Lung (tissue), 12 donors: ENCODE measurements around the gene PCSK5. TPM values are rescaled to one million over a fixed set of nuclear protein-coding genes. Genes with fewer than 3 reads are reported as not detected.
"Not testable (repeated sequence)": the region's sequence is repeated elsewhere in the genome, so short reads cannot be mapped to it uniquely, and the experiment has no call there.

ENCODE experiments used
- ATAC-seq: fragments of 200-7000 bp; cut with Tn5 transposase; one replicate; pipeline ENCODE4 v1.9.1; 2020; ENCODE audit warnings: moderate number of reproducible peaks; ENCODE audit not compliant: insufficient read depth, low FRiP score
- DNase-seq, 3 donors: peaks; one replicate each; pipeline ENCODE4 v3.0.0-alpha.2; 2013 to 2017
- H3K27ac ChIP-seq, 2 donors: one replicate each; pipeline ENCODE4 v1.5.1; 2013; ENCODE audit warnings: mild to moderate bottlenecking in 2 of 2, moderate library complexity in 2 of 2, control low read depth in 1 of 2, inconsistent platforms in 1 of 2, low read depth in 1 of 2, low read length in 1 of 2
- H3K27me3 ChIP-seq, 3 donors: one replicate each; pipeline ENCODE4 v1.5.1; 2013; ENCODE audit warnings: low read length in 2 of 3; ENCODE audit not compliant: control insufficient read depth in 3 of 3, insufficient read depth in 3 of 3
- H3K36me3 ChIP-seq, 4 donors: one replicate each; pipeline ENCODE4 v1.5.1; 2013; ENCODE audit warnings: low read length in 4 of 4, mild to moderate bottlenecking in 1 of 4, moderate library complexity in 1 of 4; ENCODE audit not compliant: control insufficient read depth in 4 of 4, insufficient read depth in 4 of 4
- H3K4me1 ChIP-seq, 5 donors: one replicate each; pipeline ENCODE4 v1.5.1; 2013; ENCODE audit warnings: low read length in 5 of 5, mild to moderate bottlenecking in 2 of 5, moderate library complexity in 1 of 5; ENCODE audit not compliant: control insufficient read depth in 5 of 5, insufficient read depth in 5 of 5
- H3K4me3 ChIP-seq: one replicate; pipeline ENCODE4 v1.5.1; 2013; ENCODE audit warnings: mild to moderate bottlenecking, control low read depth, moderate library complexity
- H3K9ac ChIP-seq, 2 donors: one replicate each; pipeline ENCODE4 v1.5.1; 2013; ENCODE audit warnings: low read length in 2 of 2, control low read depth in 1 of 2; ENCODE audit not compliant: insufficient read depth in 1 of 2
- H3K9me3 ChIP-seq, 4 donors: one replicate each; pipeline ENCODE4 v1.5.1; 2013; ENCODE audit warnings: low read length in 3 of 4, mild to moderate bottlenecking in 1 of 4, moderate library complexity in 1 of 4; ENCODE audit not compliant: control insufficient read depth in 4 of 4, insufficient read depth in 3 of 4
- WGBS, 2 donors: extraction: QIAGEN DNeasy Blood & Tissue Kit; methylation state at CpG; one replicate each; pipeline ENCODE4 v1.1.7; 2013; 5-methylcytosine and 5-hydroxymethylcytosine counted together
- polyA plus RNA-seq, 2 donors: library from polyadenylated mRNA; stranded (reverse); fragments of 200-250 nt; gene quantifications; one replicate each; pipeline ENCODE4 v1.2.1, GENCODE V29; 2013
- total RNA-seq, 2 donors: library from RNA; depleted of rRNA in 1 of 2; stranded (reverse); fragments of >200 nt in 1 of 2; gene quantifications; one replicate each; pipeline ENCODE4 v1.2.1, GENCODE V29; 2014 to 2021
- TF ChIP-seq, protein P1 (sequence below): IDR thresholded peaks from 2 replicates; pipeline ENCODE4 v1.5.1; 2012; ENCODE audit warnings: mild to moderate bottlenecking; ENCODE audit errors: control extremely low read depth, extremely low read depth
- donor health status: control.
- donor health status: control.
- donor health status: Bipolar disorder and iron deficiency.
- donor health status: healthy.
- donor health status: DM: yes; HTN: yes; CAD: no.

The PCSK5 gene
- total and polyA plus RNA-seq, 4 donors: 1.9 to 28.2 (median 13.6) TPM

DNA sequence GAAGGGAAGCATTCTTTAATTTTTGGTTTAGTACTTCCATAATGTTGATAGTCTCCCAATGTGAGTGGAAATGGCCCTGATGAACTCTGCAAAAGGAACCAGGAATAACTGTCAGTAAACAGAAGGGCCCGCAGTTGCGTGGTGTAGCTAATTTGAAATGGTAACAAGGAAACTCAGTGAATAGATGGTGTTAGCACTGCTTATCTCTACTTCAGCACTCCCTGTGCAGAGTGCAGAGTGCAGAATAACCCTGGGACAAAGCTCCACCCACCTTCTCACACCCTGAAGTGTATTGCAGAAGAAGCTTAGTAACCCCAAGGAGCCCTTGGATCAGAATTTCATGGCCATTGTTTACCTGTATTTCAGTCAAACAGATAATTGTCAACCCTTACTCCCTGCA, 158.9 kb downstream of the PCSK5 start:
- peak; percentile 66 for ATAC-seq
- WGBS, 2 donors: 54 to 82% methylated on average over 2 of the region's 2 CpGs

DNA sequence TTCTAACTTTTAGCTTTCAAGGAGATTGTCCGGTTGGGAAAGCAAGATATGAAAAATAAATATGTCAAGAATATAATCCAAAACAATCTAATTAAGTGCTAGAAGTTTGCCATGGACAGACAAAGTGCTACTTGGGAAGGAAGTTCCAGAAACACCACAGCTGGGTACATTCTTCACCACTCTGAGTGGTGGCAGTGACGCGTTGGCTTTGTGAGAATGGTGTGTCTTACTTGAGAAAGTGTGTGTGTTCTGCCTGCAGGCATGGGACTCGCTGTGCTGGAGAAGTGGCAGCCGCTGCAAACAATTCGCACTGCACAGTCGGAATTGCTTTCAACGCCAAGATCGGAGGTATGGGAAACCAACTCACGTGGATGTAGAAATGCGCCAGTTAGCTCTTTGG, 177.2 kb downstream of the PCSK5 start:
- peaks cover 0 to 11% (median 0%) of the 10 kb centered on the region in 5 donors for H3K4me1 ChIP-seq
- H3K4me3 ChIP-seq: no peak overlapping the region
- DNase-seq (peak; percentile 78 to 90 (median 89)), ATAC-seq (no peak)
- TF ChIP-seq, protein P1, sequence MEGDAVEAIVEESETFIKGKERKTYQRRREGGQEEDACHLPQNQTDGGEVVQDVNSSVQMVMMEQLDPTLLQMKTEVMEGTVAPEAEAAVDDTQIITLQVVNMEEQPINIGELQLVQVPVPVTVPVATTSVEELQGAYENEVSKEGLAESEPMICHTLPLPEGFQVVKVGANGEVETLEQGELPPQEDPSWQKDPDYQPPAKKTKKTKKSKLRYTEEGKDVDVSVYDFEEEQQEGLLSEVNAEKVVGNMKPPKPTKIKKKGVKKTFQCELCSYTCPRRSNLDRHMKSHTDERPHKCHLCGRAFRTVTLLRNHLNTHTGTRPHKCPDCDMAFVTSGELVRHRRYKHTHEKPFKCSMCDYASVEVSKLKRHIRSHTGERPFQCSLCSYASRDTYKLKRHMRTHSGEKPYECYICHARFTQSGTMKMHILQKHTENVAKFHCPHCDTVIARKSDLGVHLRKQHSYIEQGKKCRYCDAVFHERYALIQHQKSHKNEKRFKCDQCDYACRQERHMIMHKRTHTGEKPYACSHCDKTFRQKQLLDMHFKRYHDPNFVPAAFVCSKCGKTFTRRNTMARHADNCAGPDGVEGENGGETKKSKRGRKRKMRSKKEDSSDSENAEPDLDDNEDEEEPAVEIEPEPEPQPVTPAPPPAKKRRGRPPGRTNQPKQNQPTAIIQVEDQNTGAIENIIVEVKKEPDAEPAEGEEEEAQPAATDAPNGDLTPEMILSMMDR: no peak
- H3K27ac ChIP-seq: no peak overlapping the region
- H3K9ac ChIP-seq: peak overlapping the region in 1 of 2 donors; percentile 38
- 87% methylated on average over 11 of the region's 11 CpGs for WGBS, 2 donors
- H3K27me3 ChIP-seq: no peaks in the 10 kb centered on the region
- H3K9me3 ChIP-seq: no peaks in the 10 kb centered on the region
- no peaks in the 10 kb centered on the region for H3K36me3 ChIP-seq

More for the DNA sequence above, 158.9 kb downstream of the PCSK5 start:
- no peak overlapping the region for H3K4me3 ChIP-seq
- H3K27ac ChIP-seq: no peak overlapping the region
- H3K4me1 ChIP-seq: no peaks in the 10 kb centered on the region
- H3K9ac ChIP-seq: no peak overlapping the region
- H3K36me3 ChIP-seq: no peaks in the 10 kb centered on the region
- H3K9me3 ChIP-seq: no peaks in the 10 kb centered on the region
- TF ChIP-seq, protein P1: no peak
- no peaks in the 10 kb centered on the region for H3K27me3 ChIP-seq
- DNase-seq: peak in 1 of 3 donors; percentile 14

DNA sequence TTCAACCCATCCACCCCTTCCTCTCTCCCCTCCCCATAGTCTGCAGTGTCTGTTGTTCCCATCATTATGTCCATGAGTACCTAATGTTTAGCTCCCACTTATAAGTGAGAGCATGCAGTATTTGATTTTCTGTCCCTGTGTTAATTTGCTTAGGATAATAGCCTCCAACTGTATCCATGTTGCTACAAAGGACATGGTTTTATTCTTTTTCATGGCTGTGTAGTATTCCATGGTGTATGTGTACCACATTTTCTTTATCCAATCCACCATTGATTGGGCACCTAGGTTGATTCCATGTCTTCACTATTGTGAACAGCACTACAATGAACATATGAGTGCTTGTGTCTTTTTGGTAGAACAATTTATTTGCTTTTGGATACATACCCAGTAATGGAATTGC, 187.1 kb downstream of the PCSK5 start:
- no peak for DNase-seq
- Histone ChIP-seq H3K4me1 (peaks cover 0 to 6% (median 0%) of the 10 kb centered on the region in 5 donors), H3K27ac (no peak overlapping the region), H3K4me3 (no peak overlapping the region), H3K36me3 (peaks cover 0 to 5% (median 0%) of the 10 kb centered on the region in 4 donors), H3K27me3 (no peaks in the 10 kb centered on the region), H3K9ac (no peak overlapping the region), H3K9me3 (peaks cover 0 to 11% (median 0%) of the 10 kb centered on the region in 4 donors)
- no peak for ATAC-seq
- TF ChIP-seq, protein P1: no peak

DNA sequence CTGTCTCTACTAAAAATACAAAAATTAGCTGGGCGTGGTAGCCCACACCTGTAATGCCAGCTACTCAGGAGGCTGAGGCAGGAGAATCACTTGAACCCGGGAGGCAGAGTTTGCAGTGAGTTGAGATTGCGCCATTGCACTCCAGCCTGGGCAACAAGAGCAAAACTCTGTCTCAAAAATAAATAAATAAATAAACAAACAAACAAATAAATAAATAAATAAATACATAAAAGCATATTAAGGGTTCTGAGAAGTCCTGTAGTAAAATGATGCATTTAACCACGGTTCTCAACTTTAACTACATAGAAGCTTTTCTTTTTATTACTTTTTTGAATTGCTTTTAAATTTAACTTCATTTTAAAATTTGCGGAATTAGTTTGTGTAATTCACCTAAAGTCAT, 190.8 kb downstream of the PCSK5 start:
- ATAC-seq, H3K27me3 ChIP-seq, H3K4me3 ChIP-seq, H3K4me1 ChIP-seq, DNase-seq, H3K36me3 ChIP-seq, H3K27ac ChIP-seq, H3K9ac ChIP-seq: not testable (repeated sequence)
- H3K9me3 ChIP-seq: peaks cover 0 to 11% (median 0%) of the 10 kb centered on the region in 4 donors
- 85 to 97% methylated on average over 5 of the region's 5 CpGs for WGBS, 2 donors
